GM21360 (cell line): ENCODE measurements around the gene STK17B.
A peak's percentile ranks its signal among the peaks of the same experiment; 100 is the strongest.

Source experiments
- ATAC-seq: cut with Tn5 transposase; IDR thresholded peaks from one replicate; pipeline ENCODE4 v1.9.1; 2021; ENCODE audit warnings: mild to moderate bottlenecking, moderate library complexity; ENCODE audit not compliant: unreplicated experiment

The STK17B gene

GRCh38 chr2:196159221-196159892 is 12.0 kb downstream of the STK17B start:
- ATAC-seq = no peak

- ATAC-seq = no peak
Observed at GRCh38 chr2:196155575-196155974, 15.8 kb downstream of the STK17B start.

- no peak for ATAC-seq
Observed at GRCh38 chr2:196153480-196153879, 17.9 kb downstream of the STK17B start.

- ATAC-seq = peak; percentile 56
Observed at GRCh38 chr2:196149948-196150347, 21.4 kb downstream of the STK17B start.

GRCh38 chr2:196148736-196149135 is 22.6 kb downstream of the STK17B start:
- ATAC-seq = no peak

- no peak for ATAC-seq
Observed at GRCh38 chr2:196145256-196145655, 26.1 kb downstream of the STK17B start.

GRCh38 chr2:196144513-196145126 is 26.8 kb downstream of the STK17B start:
- ATAC-seq = no peak

- no peak for ATAC-seq
Observed at GRCh38 chr2:196143730-196144131, 27.6 kb downstream of the STK17B start.

- ATAC-seq = no peak
Observed at GRCh38 chr2:196142825-196143224, 28.6 kb downstream of the STK17B start.

- no peak for ATAC-seq
Observed at GRCh38 chr2:196140213-196140612, 31.2 kb downstream of the STK17B start.

GRCh38 chr2:196137271-196137670 is 34.1 kb downstream of the STK17B start:
- ATAC-seq = no peak

GRCh38 chr2:196136151-196136550 is 35.2 kb downstream of the STK17B start:
- no peak for ATAC-seq

GRCh38 chr2:196131949-196132925 is 39.1 kb downstream of the STK17B start:
- no peak for ATAC-seq

GRCh38 chr2:196131384-196131937 is 39.9 kb downstream of the STK17B start:
- no peak for ATAC-seq

GRCh38 chr2:196130039-196130825 is 41.1 kb downstream of the STK17B start:
- ATAC-seq = no peak

- ATAC-seq = no peak
Observed at GRCh38 chr2:196128749-196129148, 42.6 kb downstream of the STK17B start.

- ATAC-seq = no peak
Observed at GRCh38 chr2:196125596-196125995, 45.8 kb downstream of the STK17B start.

- ATAC-seq = no peak
Observed at GRCh38 chr2:196123679-196124373, 47.6 kb downstream of the STK17B start.

GRCh38 chr2:196119926-196120325 is 51.5 kb downstream of the STK17B start:
- ATAC-seq = no peak

GRCh38 chr2:196117214-196117705 is 54.1 kb downstream of the STK17B start:
- no peak for ATAC-seq
